Stomach smooth muscle (tissue), 2 donors: ENCODE data around the gene TOR2A.

Experiments
- H3K27ac ChIP-seq: one replicate; pipeline ENCODE4 v1.7.0; 2013; ENCODE audit warnings: mild to moderate bottlenecking, low read length, inconsistent platforms
- H3K27me3 ChIP-seq, 2 donors: one replicate each; pipeline ENCODE4 v1.7.0; 2013; ENCODE audit warnings: low read length in 2 of 2; ENCODE audit not compliant: insufficient read depth in 2 of 2, control insufficient read depth in 1 of 2
- H3K36me3 ChIP-seq, 2 donors: one replicate each; pipeline ENCODE4 v1.7.0; 2013; ENCODE audit warnings: low read length in 2 of 2; ENCODE audit not compliant: control insufficient read depth in 2 of 2, insufficient read depth in 2 of 2
- H3K4me1 ChIP-seq: one replicate; pipeline ENCODE4 v1.7.0; 2013; ENCODE audit warnings: low read length; ENCODE audit not compliant: control insufficient read depth, insufficient read depth
- H3K4me3 ChIP-seq, 2 donors: one replicate each; pipeline ENCODE4 v1.7.0; 2013; ENCODE audit warnings: low read length in 2 of 2
- H3K9ac ChIP-seq, 2 donors: one replicate each; pipeline ENCODE4 v1.7.0; 2013; ENCODE audit warnings: low read length in 2 of 2, mild to moderate bottlenecking in 1 of 2
- H3K9me3 ChIP-seq, 2 donors: one replicate each; pipeline ENCODE4 v1.7.0; 2013; ENCODE audit warnings: low read length in 2 of 2; ENCODE audit not compliant: control insufficient read depth in 2 of 2
- donor health status: healthy.
- donor health status: Pancreatic carcinoma.

Gene TOR2A

GRCh38 chr9:127729522-127730256 is 5.4 kb downstream of the TOR2A start:
- H3K36me3 ChIP-seq: peaks cover 9 to 14% of the 10 kb centered on the region in 2 donors
- no peaks in the 10 kb centered on the region for H3K27me3 ChIP-seq
- H3K27ac ChIP-seq: no peak overlapping the region
- peaks cover 14% of the 10 kb centered on the region for H3K4me1 ChIP-seq
- H3K4me3 ChIP-seq: no peak overlapping the region
- H3K9me3 ChIP-seq: no peaks in the 10 kb centered on the region
- no peak overlapping the region for H3K9ac ChIP-seq

- H3K36me3 ChIP-seq: peaks cover 9 to 14% of the 10 kb centered on the region in 2 donors
- no peak overlapping the region for H3K4me3 ChIP-seq
- no peak overlapping the region for H3K27ac ChIP-seq
- H3K9me3 ChIP-seq: no peaks in the 10 kb centered on the region
- H3K27me3 ChIP-seq: no peaks in the 10 kb centered on the region
- H3K9ac ChIP-seq: no peak overlapping the region
- H3K4me1 ChIP-seq: peaks cover 12% of the 10 kb centered on the region
Measured at GRCh38 chr9:127728808-127729207, 6.3 kb downstream of the TOR2A start.

- peaks cover 2 to 8% of the 10 kb centered on the region in 2 donors for H3K36me3 ChIP-seq
- no peaks in the 10 kb centered on the region for H3K9me3 ChIP-seq
- no peak overlapping the region for H3K4me3 ChIP-seq
- H3K4me1 ChIP-seq: peaks cover 6% of the 10 kb centered on the region
- no peak overlapping the region for H3K9ac ChIP-seq
- no peak overlapping the region for H3K27ac ChIP-seq
- peaks cover 0 to 8% of the 10 kb centered on the region in 2 donors for H3K27me3 ChIP-seq
Measured at GRCh38 chr9:127726871-127727270, 8.2 kb downstream of the TOR2A start.

- H3K9me3 ChIP-seq: no peaks in the 10 kb centered on the region
- H3K36me3 ChIP-seq: no peaks in the 10 kb centered on the region
- no peak overlapping the region for H3K27ac ChIP-seq
- H3K4me1 ChIP-seq: peaks cover 6% of the 10 kb centered on the region
- no peak overlapping the region for H3K4me3 ChIP-seq
- H3K9ac ChIP-seq: no peak overlapping the region
- H3K27me3 ChIP-seq: peaks cover 0 to 8% of the 10 kb centered on the region in 2 donors
Measured at GRCh38 chr9:127724012-127724411, 11.1 kb downstream of the TOR2A start.

GRCh38 chr9:127723444-127723843 is 11.7 kb downstream of the TOR2A start:
- Histone ChIP-seq H3K9ac (no peak overlapping the region), H3K9me3 (no peaks in the 10 kb centered on the region), H3K4me1 (peaks cover 6% of the 10 kb centered on the region), H3K4me3 (no peak overlapping the region), H3K36me3 (no peaks in the 10 kb centered on the region), H3K27me3 (peaks cover 0 to 8% of the 10 kb centered on the region in 2 donors), H3K27ac (no peak overlapping the region)

- Histone ChIP-seq H3K9me3 (no peaks in the 10 kb centered on the region), H3K27ac (no peak overlapping the region), H3K27me3 (peaks cover 0 to 8% of the 10 kb centered on the region in 2 donors), H3K4me1 (peaks cover 6% of the 10 kb centered on the region), H3K9ac (no peak overlapping the region), H3K4me3 (no peak overlapping the region), H3K36me3 (no peaks in the 10 kb centered on the region)
Measured at GRCh38 chr9:127723013-127723412, 12.1 kb downstream of the TOR2A start.

GRCh38 chr9:127722055-127722745 is 12.9 kb downstream of the TOR2A start:
- no peak overlapping the region for H3K9ac ChIP-seq
- no peak overlapping the region for H3K4me3 ChIP-seq
- peaks cover 6% of the 10 kb centered on the region for H3K4me1 ChIP-seq
- H3K27me3 ChIP-seq: peaks cover 0 to 8% of the 10 kb centered on the region in 2 donors
- H3K9me3 ChIP-seq: no peaks in the 10 kb centered on the region
- no peak overlapping the region for H3K27ac ChIP-seq
- H3K36me3 ChIP-seq: no peaks in the 10 kb centered on the region

GRCh38 chr9:127721391-127721821 is 13.7 kb downstream of the TOR2A start:
- Histone ChIP-seq H3K4me1 (peaks cover 8% of the 10 kb centered on the region), H3K9ac (no peak overlapping the region), H3K9me3 (no peaks in the 10 kb centered on the region), H3K27ac (no peak overlapping the region), H3K36me3 (no peaks in the 10 kb centered on the region), H3K4me3 (no peak overlapping the region), H3K27me3 (peaks cover 0 to 8% of the 10 kb centered on the region in 2 donors)

- H3K27me3 ChIP-seq: peaks cover 0 to 8% of the 10 kb centered on the region in 2 donors
- H3K9me3 ChIP-seq: no peaks in the 10 kb centered on the region
- no peak overlapping the region for H3K4me3 ChIP-seq
- H3K4me1 ChIP-seq: peaks cover 13% of the 10 kb centered on the region
- no peak overlapping the region for H3K27ac ChIP-seq
- no peak overlapping the region for H3K9ac ChIP-seq
- no peaks in the 10 kb centered on the region for H3K36me3 ChIP-seq
Measured at GRCh38 chr9:127720865-127721227, 14.2 kb downstream of the TOR2A start.

- peaks cover 0 to 8% of the 10 kb centered on the region in 2 donors for H3K27me3 ChIP-seq
- no peaks in the 10 kb centered on the region for H3K36me3 ChIP-seq
- no peak overlapping the region for H3K4me3 ChIP-seq
- H3K4me1 ChIP-seq: peaks cover 13% of the 10 kb centered on the region
- no peak overlapping the region for H3K9ac ChIP-seq
- H3K27ac ChIP-seq: no peak overlapping the region
- H3K9me3 ChIP-seq: no peaks in the 10 kb centered on the region
Measured at GRCh38 chr9:127720031-127720864, 14.8 kb downstream of the TOR2A start.
